IMR-90 (cell line): ENCODE results near the gene TGFBRAP1. TPM values are rescaled to one million over a fixed set of nuclear protein-coding genes. Genes with fewer than 3 reads are reported as not detected.

Source experiments
- ATAC-seq: fragments of 200-7000 bp; cut with Tn5 transposase; 2 replicates; pipeline ENCODE4 v1.9.1; 2020; ENCODE audit warnings: low read depth, mild to moderate bottlenecking, moderate library complexity
- BruUV-seq: library from RNA; stranded (reverse); fragments of 400-500 nt; replicated peaks from 2 replicates; lab custom pipeline; 2021; lab: Mats Ljungman, UMichigan
- CTCF ChIA-PET: fragments of 300-600 bp; formaldehyde crosslinking; extraction: SDS; loops from one replicate; lab custom pipeline; 2021; ENCODE audit warnings: antibody characterized with exemption; lab: Yijun Ruan, JAX
- POLR2A ChIA-PET: fragments of 300-600 bp; sonication (Branson Sonifier 250); formaldehyde crosslinking; loops from one replicate; lab custom pipeline; 2022; ENCODE audit warnings: antibody characterized with exemption; ENCODE audit not compliant: unreplicated experiment; lab: Charles Lee
- DNase-seq: peaks from one replicate; pipeline ENCODE4 v3.0.0; 2013
- H2AFZ ChIP-seq: replicated peaks from 2 replicates; pipeline ENCODE3; 2013; ENCODE audit warnings: low read length, mild to moderate bottlenecking; ENCODE audit not compliant: poor library complexity
- H2AK5ac ChIP-seq: 2 replicates; pipeline ENCODE4 v1.6.1; 2013; ENCODE audit warnings: low read depth, low read length, inconsistent platforms
- H2AK9ac ChIP-seq: replicated peaks from 2 replicates; pipeline ENCODE3; 2013; ENCODE audit warnings: mild to moderate bottlenecking, low read depth, low read length, moderate library complexity; ENCODE audit not compliant: poor library complexity
- H2BK120ac ChIP-seq: 2 replicates; pipeline ENCODE4 v1.6.1; 2013; ENCODE audit warnings: low read depth, low read length, inconsistent platforms
- H2BK15ac ChIP-seq: 3 replicates; pipeline ENCODE4 v1.6.1; 2013; ENCODE audit warnings: low read depth, low read length, inconsistent platforms
- H2BK20ac ChIP-seq: 2 replicates; pipeline ENCODE4 v1.6.1; 2013; ENCODE audit warnings: low read depth, mild to moderate bottlenecking, inconsistent platforms, low read length, moderate library complexity
- H2BK5ac ChIP-seq: 2 replicates; pipeline ENCODE4 v1.6.1; 2013; ENCODE audit warnings: mild to moderate bottlenecking, low read depth, low read length, inconsistent platforms; ENCODE audit not compliant: poor library complexity, severe bottlenecking
- H3K14ac ChIP-seq: replicated peaks from 2 replicates; pipeline ENCODE4 v1.6.1; 2013; ENCODE audit warnings: low read depth, low read length, inconsistent platforms
- H3K18ac ChIP-seq: 2 replicates; pipeline ENCODE4 v1.6.1; 2013; ENCODE audit warnings: low read depth, low read length, control low read depth
- H3K23ac ChIP-seq: 2 replicates; pipeline ENCODE4 v1.6.1; 2013; ENCODE audit warnings: low read depth, low read length, inconsistent platforms
- H3K27ac ChIP-seq: 2 replicates; pipeline ENCODE4 v1.5.1; 2013; ENCODE audit warnings: mild to moderate bottlenecking, control low read depth, low read length; ENCODE audit not compliant: insufficient read depth
- H3K27me3 ChIP-seq: 2 replicates; pipeline ENCODE4 v1.6.1; 2013; ENCODE audit warnings: low read length; ENCODE audit not compliant: control insufficient read depth, insufficient read depth
- H3K36me3 ChIP-seq: 2 replicates; pipeline ENCODE4 v1.6.1; 2013; ENCODE audit warnings: low read length, mixed read lengths; ENCODE audit not compliant: control insufficient read depth, insufficient read depth
- H3K4ac ChIP-seq: 2 replicates; pipeline ENCODE4 v1.6.1; 2013; ENCODE audit warnings: low read depth, low read length, inconsistent platforms
- H3K4me1 ChIP-seq: 2 replicates; pipeline ENCODE4 v1.6.1; 2013; ENCODE audit warnings: low read length, mixed read lengths; ENCODE audit not compliant: control insufficient read depth, insufficient read depth
- H3K4me2 ChIP-seq: 2 replicates; pipeline ENCODE4 v1.6.1; 2013; ENCODE audit warnings: low read depth, mild to moderate bottlenecking, control low read depth, low read length, moderate library complexity
- H3K4me3 ChIP-seq: 2 replicates; pipeline ENCODE4 v1.5.1; 2013; ENCODE audit warnings: low read depth, mild to moderate bottlenecking, control low read depth, low read length, moderate library complexity; ENCODE audit not compliant: insufficient read depth
- H3K56ac ChIP-seq: 2 replicates; pipeline ENCODE4 v1.6.1; 2013; ENCODE audit warnings: low read length, inconsistent platforms; ENCODE audit not compliant: insufficient read depth; ENCODE audit errors: extremely low read depth
- H3K79me1 ChIP-seq, 2 experiments: 2 replicates each; pipeline ENCODE4 v1.6.1; 2013; ENCODE audit warnings: low read length in 2 of 2, inconsistent platforms in 1 of 2, low read depth in 1 of 2
- H3K9ac ChIP-seq: 2 replicates; pipeline ENCODE4 v1.6.1; 2013; ENCODE audit warnings: low read depth, low read length, control low read depth
- H3K9me1 ChIP-seq: 2 replicates; pipeline ENCODE4 v1.6.1; 2013; ENCODE audit warnings: low read length, inconsistent platforms; ENCODE audit not compliant: insufficient read depth
- H3K9me3 ChIP-seq: 2 replicates; pipeline ENCODE4 v1.6.1; 2013; ENCODE audit warnings: low read length; ENCODE audit not compliant: control insufficient read depth, insufficient read depth
- H4K20me1 ChIP-seq: 2 replicates; pipeline ENCODE4 v1.6.1; 2013; ENCODE audit warnings: low read length, inconsistent platforms; ENCODE audit not compliant: insufficient read depth
- H4K5ac ChIP-seq: 2 replicates; pipeline ENCODE4 v1.6.1; 2013; ENCODE audit warnings: mild to moderate bottlenecking, low read depth, low read length, control low read depth
- H4K8ac ChIP-seq, 2 experiments: 2 replicates each; pipeline ENCODE4 v1.6.1; 2013; ENCODE audit warnings: low read depth in 2 of 2, low read length in 2 of 2, control low read depth in 1 of 2, inconsistent platforms in 1 of 2
- H4K91ac ChIP-seq: 2 replicates; pipeline ENCODE4 v1.6.1; 2013; ENCODE audit warnings: low read depth, low read length, inconsistent platforms; ENCODE audit not compliant: insufficient read depth
- BHLHE40 ChIP-seq: fragments of 150-350 bp; IDR thresholded peaks from 2 replicates; pipeline ENCODE4 v1.6.1; 2016; ENCODE audit warnings: mild to moderate bottlenecking, low read depth, low read length
- FOS ChIP-seq: fragments of 150-350 bp; IDR thresholded peaks from 2 replicates; pipeline ENCODE4 v1.6.1; 2016; ENCODE audit warnings: low read depth, low read length
- NFE2L2 ChIP-seq: fragments of 150-350 bp; IDR thresholded peaks from 2 replicates; pipeline ENCODE4 v1.6.1; 2016; ENCODE audit warnings: low read depth, mild to moderate bottlenecking, low read length
- WGBS, 2 experiments: methylation state at CpG; one replicate each; pipeline versions ENCODE4 v1.1.5 to v1.1.7; 2013; ENCODE audit warnings: missing lambda C conversion rate in 2 of 2; ENCODE audit not compliant: insufficient read length in 1 of 2; ENCODE audit errors: extremely low coverage in 2 of 2; 5-methylcytosine and 5-hydroxymethylcytosine counted together
- dilution Hi-C: fragments of 300-500 bp; cut with HindIII; formaldehyde crosslinking; loops from one replicate; pipeline ENCODE4 v1.14.3; 2018; ENCODE audit warnings: low sequenced_read_pairs; ENCODE audit not compliant: unreplicated experiment
- in situ Hi-C: fragments of 300-500 bp; cut with MboI; formaldehyde crosslinking; loops from 3 replicates; pipeline ENCODE4 v1.14.3; 2019; ENCODE audit warnings: low sequenced_read_pairs, inconsistent platforms, mixed read lengths
- intact Hi-C: fragments of 100-400 bp; cut with micrococcal nuclease; formaldehyde crosslinking; loops from 2 replicates; pipeline ENCODE4 v1.10.0; 2022
- polyA plus RNA-seq, 3 experiments: library from polyadenylated mRNA; depleted of rRNA; stranded (reverse); fragments of >200 nt; gene quantifications; 2 replicates each; pipeline ENCODE4 v1.2.3, GENCODE V29; 2012; ENCODE audit warnings: low replicate concordance in 1 of 3
- total RNA-seq: library from RNA; depleted of rRNA; stranded (reverse); fragments of >200 nt; gene quantifications from 2 replicates; pipeline ENCODE4 v1.2.3, GENCODE V29; 2012
- TF ChIP-seq, protein P1 (sequence below): fragments of 150-350 bp; IDR thresholded peaks from 2 replicates; pipeline ENCODE4 v1.6.1; 2017; ENCODE audit warnings: mild to moderate bottlenecking, antibody characterized with exemption, low read length, low read depth

The TGFBRAP1 gene
- total and polyA plus RNA-seq, 2 of the 4 experiments (the other 2 are of a cell fraction), result 7.2 to 10.4 TPM

DNA sequence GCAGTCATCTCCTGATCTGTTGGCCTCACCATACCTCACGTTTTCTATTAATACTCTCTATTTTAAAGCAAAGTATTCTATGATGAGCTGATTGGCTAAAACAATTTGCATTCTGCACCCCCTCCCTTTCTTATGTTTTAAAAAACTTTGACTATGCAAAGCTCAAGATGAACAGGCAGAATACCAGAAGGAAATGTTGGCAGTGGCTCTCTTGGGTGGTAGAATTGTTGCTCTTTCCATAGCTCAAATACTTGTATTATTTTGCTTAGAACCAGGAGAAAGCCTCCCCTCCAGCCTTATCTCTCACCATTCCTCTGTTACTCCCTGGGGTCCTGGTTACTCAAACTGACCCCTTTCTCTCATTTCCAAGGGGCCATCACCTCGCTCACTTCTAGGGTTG, 73.6 kb downstream of the TGFBRAP1 start:
- Histone ChIP-seq H3K18ac (no peak overlapping the region), H3K9ac (no peak overlapping the region), H4K91ac (no peak overlapping the region), H3K4me3 (no peak overlapping the region), H3K36me3 (no peaks in the 10 kb centered on the region), H3K27ac (no peak overlapping the region), H3K9me1 (peaks cover 6% of the 10 kb centered on the region), H3K14ac (no peak overlapping the region), H3K4ac (no peak overlapping the region), H3K4me1 (peaks cover 2% of the 10 kb centered on the region; the same call in 1 of the 2 replicates), H3K79me1 (no peaks in the 10 kb centered on the region), H2BK5ac (no peak overlapping the region), H3K4me2 (no peak overlapping the region), H2BK20ac (no peak overlapping the region), H2BK120ac (no peak overlapping the region), H3K9me3 (no peaks in the 10 kb centered on the region), H2BK15ac (no peak overlapping the region), H3K27me3 (no peaks in the 10 kb centered on the region; the same call in 1 of the 2 replicates), H4K20me1 (no peaks in the 10 kb centered on the region), H3K56ac (no peak overlapping the region), H2AK5ac (no peak overlapping the region), H4K8ac (no peak overlapping the region), H4K5ac (no peak overlapping the region), H2AK9ac (no peak overlapping the region), H3K23ac (no peak overlapping the region), H2AFZ (no peak overlapping the region)
- no peak for ATAC-seq
- ChIA-PET CTCF (no interaction called here), POLR2A (no interaction called here)
- no peak for DNase-seq
- TF ChIP-seq, protein P1, sequence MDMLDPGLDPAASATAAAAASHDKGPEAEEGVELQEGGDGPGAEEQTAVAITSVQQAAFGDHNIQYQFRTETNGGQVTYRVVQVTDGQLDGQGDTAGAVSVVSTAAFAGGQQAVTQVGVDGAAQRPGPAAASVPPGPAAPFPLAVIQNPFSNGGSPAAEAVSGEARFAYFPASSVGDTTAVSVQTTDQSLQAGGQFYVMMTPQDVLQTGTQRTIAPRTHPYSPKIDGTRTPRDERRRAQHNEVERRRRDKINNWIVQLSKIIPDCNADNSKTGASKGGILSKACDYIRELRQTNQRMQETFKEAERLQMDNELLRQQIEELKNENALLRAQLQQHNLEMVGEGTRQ, result no peak
- TF ChIP-seq FOS, result no peak
- TF ChIP-seq BHLHE40, result no peak
- no peak for TF ChIP-seq NFE2L2
- in situ Hi-C loops, result no loop called here
- intact Hi-C loops, result no loop called here
- WGBS, 2 experiments, result no CpG with 5 or more reads among the region's 2 CpGs
- no TSS peak for BruUV-seq
- dilution Hi-C loops, result no loop called here
